ENCODE measurements around the gene COP1. TPM values are rescaled to one million over a fixed set of nuclear protein-coding genes. Genes with fewer than 3 reads are reported as not detected.

The COP1 gene
- total and polyA plus RNA-seq, 2 of the 8 experiments (the other 6 are each of a cell fraction or from before 2014, with no cell fraction given) = 26.2 to 44.9 TPM

DNA sequence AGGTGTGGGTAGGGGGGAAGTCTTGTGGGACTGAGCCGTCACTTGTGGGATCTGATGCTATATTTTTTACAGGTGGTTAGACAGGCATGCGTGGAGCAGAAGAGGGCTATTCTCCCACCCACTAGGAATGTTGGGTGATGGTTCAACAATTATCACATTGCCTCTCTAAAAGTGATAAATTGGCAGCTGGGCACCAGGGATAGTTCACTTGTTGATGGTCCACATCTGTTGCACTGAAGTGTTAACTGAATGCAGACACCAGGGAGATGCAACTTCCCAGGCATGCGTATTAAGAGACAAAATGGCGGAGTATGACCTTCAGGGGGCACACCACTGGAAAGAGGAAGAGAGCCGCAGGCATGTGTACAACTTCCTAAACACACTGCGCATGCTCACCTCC is 270.4 kb downstream of the COP1 start:
- Histone ChIP-seq H2AK5ac (ENCODE audit: low read depth, low read length) (no peak overlapping the region), H2BK120ac (replicated peaks; ENCODE audit: low read depth, low read length) (no peak overlapping the region), H3K27ac (ENCODE audit: low read depth, low read length) (no peak overlapping the region), H4K20me1 (replicated peaks in 1 of 2; ENCODE audit: control insufficient read depth in 1 of 2, insufficient read depth in 2 of 2, low read length in 2 of 2) (no peaks in the 10 kb centered on the region), H2BK15ac (ENCODE audit: low read length) (no peak overlapping the region), H3K36me3 (ENCODE audit: control insufficient read depth in 2 of 4, insufficient read depth in 4 of 4, low read length in 3 of 4) (peaks cover 0 to 2% (median 0%) of the 10 kb centered on the region in 4 experiments; a peak in 2 of 8 replicates), H3K4me2 (ENCODE audit: insufficient read depth in 1 of 2, low read depth in 2 of 2, low read length in 2 of 2) (peak overlapping the region in 1 of 2 experiments; percentile 43; a peak in 1 of 4 replicates), H4K8ac (ENCODE audit: extremely low read depth, insufficient read depth, low read length) (no peak overlapping the region), H4K5ac (ENCODE audit: insufficient read length, low read depth, low read length) (no peak overlapping the region), H3K23me2 (ENCODE audit: low read depth, low read length) (no peaks in the 10 kb centered on the region), H3K23ac (ENCODE audit: insufficient read length) (no peak overlapping the region), H3K4me3 (ENCODE audit: extremely low read depth in 1 of 4, insufficient read depth in 2 of 4, low read depth in 3 of 4, low read length in 4 of 4) (no peak overlapping the region), H2BK5ac (ENCODE audit: low read depth, low read length) (no peak overlapping the region), H2BK12ac (ENCODE audit: low read depth, low read length) (no peak overlapping the region), H4K91ac (replicated peaks; ENCODE audit: insufficient read length, low read length) (no peak overlapping the region), H3K4ac (replicated peaks; ENCODE audit: insufficient read length, low read depth, low read length) (no peak overlapping the region), H2BK20ac (ENCODE audit: low read length) (no peak overlapping the region), H3K14ac (ENCODE audit: insufficient read length) (no peak overlapping the region), H2AFZ (ENCODE audit: low read length) (no peak overlapping the region), H3K79me2 (ENCODE audit: control insufficient read depth in 1 of 2, insufficient read depth in 2 of 2, low read length in 2 of 2) (no peaks in the 10 kb centered on the region), H3K56ac (replicated peaks; ENCODE audit: insufficient read length, low read depth, low read length) (no peak overlapping the region), H3K18ac (ENCODE audit: extremely low read depth, low read length) (no peak overlapping the region), H3K9ac (replicated peaks in 1 of 4; ENCODE audit: extremely low read depth in 1 of 4, low read depth in 3 of 4, low read length in 3 of 4) (no peak overlapping the region), H3K79me1 (ENCODE audit: low read depth, low read length) (no peaks in the 10 kb centered on the region), H3K4me1 (replicated peaks in 1 of 4; ENCODE audit: control insufficient read depth in 3 of 4, insufficient read depth in 4 of 4, low read length in 3 of 4) (peaks cover 0 to 7% (median 3%) of the 10 kb centered on the region in 4 experiments; a peak in 2 of 7 replicates), H3K27me3 (replicated peaks in 1 of 4; ENCODE audit: control insufficient read depth in 3 of 4, extremely low read depth in 1 of 4, insufficient read depth in 3 of 4, low read length in 3 of 4) (no peaks in the 10 kb centered on the region), H3K9me3 (ENCODE audit: insufficient read depth in 2 of 2, low read depth in 1 of 2, low read length in 1 of 2) (no peaks in the 10 kb centered on the region)
- FAIRE-seq (no peak), DNase-seq (ENCODE audit: low read depth in 1 of 2, low spot score in 2 of 2) (no peak)
- CTCF ChIA-PET (ENCODE audit: partially characterized antibody) = interaction anchor here (0.9 to 2.7 kb wide), 3 partner anchors 8 to 563 kb away, joined by 3 to 14 read pairs (median 5); no protein-coding TSS in a partner anchor
- POLR2A ChIA-PET (ENCODE audit: partially characterized antibody) = no interaction called here
- TF ChIP-seq, protein P1, sequence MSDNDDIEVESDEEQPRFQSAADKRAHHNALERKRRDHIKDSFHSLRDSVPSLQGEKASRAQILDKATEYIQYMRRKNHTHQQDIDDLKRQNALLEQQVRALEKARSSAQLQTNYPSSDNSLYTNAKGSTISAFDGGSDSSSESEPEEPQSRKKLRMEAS (IDR thresholded peaks at IDR 0.05) = no peak
- no peak for TF ChIP-seq CBX5 (IDR thresholded peaks at IDR 0.05; ENCODE audit: low read depth, low read length)
- TF ChIP-seq TAF7 (optimal IDR thresholded peaks at IDR 0.05; ENCODE audit: borderline replicate concordance, low read depth, low read length) = no peak
- TF ChIP-seq YY1 (IDR thresholded peaks at IDR 0.05; ENCODE audit: low read depth, low read length) = 0 out of 2 replicates have a peak, but pooled peaks have one; percentile 19
- WGBS, 2 experiments (ENCODE audit: extremely low coverage in 1 of 2, insufficient coverage in 1 of 2, insufficient read length in 1 of 2, insufficient replicate concordance in 2 of 2, low coverage in 1 of 2, low lambda C conversion rate in 2 of 2, missing lambda C conversion rate in 1 of 2) = 93% methylated on average over 6 of the region's 6 CpGs; no CpG with 5 or more reads in 1 of the 2 experiments
